ENCODE data around the gene FRS2.

Gene FRS2

DNA sequence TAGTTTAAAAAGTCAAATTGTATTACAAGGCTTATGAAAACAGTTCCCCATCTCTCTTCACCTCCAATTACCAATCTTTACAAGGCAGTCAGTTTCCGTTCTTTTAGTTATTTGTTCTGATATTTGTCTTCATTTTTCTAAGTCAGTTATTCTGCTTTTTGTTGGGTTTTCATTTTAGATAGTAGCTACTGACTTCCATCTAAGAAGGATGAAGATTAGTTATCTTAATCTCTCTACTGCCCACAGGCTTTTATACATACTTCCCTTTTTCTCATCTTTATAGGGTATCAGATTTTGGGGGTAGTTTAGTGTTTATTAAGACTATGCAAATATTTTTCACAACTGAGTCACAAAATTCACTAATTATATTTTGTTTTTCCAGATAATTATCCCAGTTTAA lies 38.4 kb downstream of the FRS2 start:
- TF ChIP-seq, protein P1, sequence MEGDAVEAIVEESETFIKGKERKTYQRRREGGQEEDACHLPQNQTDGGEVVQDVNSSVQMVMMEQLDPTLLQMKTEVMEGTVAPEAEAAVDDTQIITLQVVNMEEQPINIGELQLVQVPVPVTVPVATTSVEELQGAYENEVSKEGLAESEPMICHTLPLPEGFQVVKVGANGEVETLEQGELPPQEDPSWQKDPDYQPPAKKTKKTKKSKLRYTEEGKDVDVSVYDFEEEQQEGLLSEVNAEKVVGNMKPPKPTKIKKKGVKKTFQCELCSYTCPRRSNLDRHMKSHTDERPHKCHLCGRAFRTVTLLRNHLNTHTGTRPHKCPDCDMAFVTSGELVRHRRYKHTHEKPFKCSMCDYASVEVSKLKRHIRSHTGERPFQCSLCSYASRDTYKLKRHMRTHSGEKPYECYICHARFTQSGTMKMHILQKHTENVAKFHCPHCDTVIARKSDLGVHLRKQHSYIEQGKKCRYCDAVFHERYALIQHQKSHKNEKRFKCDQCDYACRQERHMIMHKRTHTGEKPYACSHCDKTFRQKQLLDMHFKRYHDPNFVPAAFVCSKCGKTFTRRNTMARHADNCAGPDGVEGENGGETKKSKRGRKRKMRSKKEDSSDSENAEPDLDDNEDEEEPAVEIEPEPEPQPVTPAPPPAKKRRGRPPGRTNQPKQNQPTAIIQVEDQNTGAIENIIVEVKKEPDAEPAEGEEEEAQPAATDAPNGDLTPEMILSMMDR (IDR thresholded peaks at IDR 0.05), result no peak

DNA sequence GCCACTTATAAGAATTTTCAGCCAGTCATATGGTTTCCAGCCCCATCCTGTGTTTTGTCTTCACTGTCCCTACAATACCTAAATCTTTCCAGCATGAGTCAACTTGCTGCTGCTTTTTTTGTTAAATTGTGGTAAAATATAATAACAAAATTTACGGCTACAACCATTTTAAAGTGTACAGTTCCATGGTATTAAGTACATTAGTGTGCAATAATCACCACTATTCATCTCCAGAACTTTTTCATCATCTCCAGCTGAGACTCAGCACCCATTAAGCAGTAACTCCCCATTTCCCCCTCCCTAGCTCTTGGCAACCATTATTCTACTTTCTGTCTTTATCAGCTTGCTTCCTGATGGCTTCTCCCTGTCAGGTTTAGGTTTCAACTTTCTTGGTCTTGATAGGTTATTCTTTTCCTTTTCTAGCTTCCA lies 39.1 kb downstream of the FRS2 start:
- TF ChIP-seq, protein P1 (IDR thresholded peaks at IDR 0.05), result no peak

DNA sequence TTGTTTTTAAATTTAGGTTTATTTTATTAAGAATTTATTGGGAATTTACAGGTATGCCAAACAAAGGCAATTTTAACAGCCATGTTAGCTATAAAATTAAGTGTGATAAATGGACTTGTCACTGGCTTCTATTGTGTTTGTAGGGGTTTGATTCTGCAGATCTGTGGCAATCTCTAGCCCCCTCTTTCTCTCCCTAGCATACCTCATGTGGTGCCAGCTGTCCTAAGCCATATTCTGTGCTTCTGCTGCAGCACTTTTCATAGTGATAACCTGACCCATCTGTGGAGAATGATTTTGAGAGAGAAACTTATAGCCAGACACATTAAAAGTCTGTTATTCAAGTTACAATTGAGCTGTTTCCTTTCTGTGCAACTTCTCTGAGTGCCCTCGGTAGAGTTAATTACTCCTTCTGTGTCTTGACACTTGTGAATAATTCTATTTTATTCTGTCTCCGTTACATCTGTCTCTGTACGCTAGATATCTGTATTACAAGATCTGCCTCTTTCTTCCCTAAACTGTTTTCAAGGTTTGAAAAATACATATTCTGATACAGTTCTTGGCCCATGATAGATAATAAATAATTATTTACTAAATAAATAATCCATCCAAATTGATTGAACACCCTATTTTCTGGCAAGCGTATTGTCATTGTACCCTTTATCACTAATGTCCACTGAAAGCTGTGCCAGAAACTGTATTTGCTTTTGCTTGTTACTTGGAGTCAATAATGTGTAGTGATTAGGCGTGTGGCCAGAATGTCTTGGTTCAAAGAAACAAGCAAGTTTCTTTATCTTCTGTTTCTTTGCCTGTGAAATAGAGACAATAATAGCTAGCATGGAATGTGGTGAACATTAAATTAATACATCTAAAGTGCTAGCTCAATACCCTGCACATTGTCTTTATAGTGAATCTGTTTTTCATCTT lies 40.0 kb downstream of the FRS2 start:
- TF ChIP-seq, protein P1 (IDR thresholded peaks at IDR 0.05), result no peak

DNA sequence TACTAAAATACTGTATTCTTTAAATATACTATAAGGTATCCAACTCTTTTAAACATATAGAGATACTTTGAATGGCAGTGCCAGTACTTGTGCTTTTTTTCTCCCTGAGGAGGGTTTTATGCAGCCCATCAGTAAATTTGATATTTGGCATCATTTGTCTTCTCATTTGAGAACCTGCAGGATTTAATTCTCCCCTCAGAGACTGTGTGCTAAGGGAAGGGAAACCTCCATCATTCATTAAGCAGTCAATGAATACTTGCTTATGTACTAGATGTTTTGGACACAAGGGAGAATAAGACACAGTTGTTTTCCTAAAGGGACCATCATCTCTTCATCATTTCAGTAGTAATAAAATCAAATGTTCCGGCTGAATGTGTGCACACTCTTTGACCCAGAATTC lies 40.8 kb downstream of the FRS2 start:
- TF ChIP-seq, protein P1 (IDR thresholded peaks at IDR 0.05), result no peak

DNA sequence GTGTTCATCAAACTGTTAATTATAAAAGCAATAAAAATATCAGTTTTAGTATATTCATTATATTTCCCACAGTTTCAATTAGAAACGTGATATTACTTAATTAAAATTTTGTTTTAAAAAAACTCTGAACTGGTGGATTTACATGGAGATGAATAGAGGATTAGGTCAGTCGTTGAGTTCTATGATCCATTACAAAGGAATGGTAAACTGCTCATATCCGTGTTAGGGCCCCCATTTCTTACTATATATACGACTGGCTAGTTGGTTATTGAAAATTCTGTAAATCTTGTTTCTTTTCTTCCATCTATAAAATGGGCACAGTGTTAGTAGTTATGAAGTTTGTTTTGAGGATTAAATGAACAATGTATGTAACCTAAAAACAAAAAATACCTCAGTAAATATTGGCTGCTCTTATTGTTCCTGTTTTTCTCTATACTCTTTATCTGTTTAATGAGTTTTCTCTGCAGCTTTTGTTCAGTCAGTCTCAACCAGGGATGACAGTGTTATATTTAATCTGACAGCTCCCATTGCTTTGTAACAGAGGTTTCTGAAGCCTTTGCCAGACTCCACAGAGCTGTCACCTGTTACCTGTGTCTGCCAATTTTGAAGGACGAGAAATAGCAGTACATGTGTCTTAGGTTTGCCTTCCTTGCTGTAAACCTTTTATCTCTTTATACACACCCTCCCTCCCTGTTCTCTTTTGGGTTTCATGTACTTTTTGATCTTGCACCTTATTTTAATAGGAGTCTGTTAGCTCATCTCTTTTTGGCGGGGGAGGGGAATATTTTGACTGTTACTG lies 41.5 kb downstream of the FRS2 start:
- TF ChIP-seq, protein P1 (IDR thresholded peaks at IDR 0.05), result no peak

DNA sequence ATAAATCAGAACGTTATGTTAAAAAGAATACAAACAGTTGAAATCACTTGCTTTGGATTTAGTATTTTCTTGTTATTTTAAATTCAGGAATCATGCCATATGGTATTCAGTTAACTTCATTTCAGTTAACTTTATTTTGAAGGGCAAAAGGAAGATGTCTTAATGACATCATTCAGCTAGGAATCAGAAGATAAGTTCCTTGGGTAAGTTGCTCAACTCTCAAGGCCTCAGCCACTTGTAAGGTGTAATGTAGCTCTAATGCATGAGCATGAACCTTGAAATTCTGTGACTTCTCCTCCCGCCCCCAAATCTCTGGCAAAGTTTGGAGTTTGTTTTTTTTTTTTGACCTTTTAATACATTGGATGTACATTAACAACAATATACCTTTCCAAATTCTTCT lies 42.6 kb downstream of the FRS2 start:
- TF ChIP-seq, protein P1 (IDR thresholded peaks at IDR 0.05), result no peak

DNA sequence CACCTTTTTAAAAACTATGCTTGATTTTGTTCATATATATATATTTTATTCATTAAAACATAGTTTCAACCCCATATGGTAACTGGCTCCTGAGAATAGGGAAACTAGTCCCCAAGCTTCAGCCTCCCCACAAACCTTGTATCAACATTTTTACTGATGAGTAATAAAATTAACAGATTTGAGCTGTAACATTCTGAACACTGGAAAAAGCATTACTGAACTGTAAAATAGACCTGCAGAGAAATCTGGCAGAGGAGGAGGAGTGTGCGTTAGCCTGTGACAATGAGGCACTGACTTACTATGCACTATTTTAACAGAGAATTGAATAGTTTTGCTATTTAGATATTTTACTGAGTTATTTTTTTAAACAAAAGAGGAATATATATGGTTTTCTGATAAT lies 43.1 kb downstream of the FRS2 start:
- TF ChIP-seq, protein P1 (IDR thresholded peaks at IDR 0.05), result no peak
